T47D (cell line): ENCODE results near the gene ZNF548.
"Not testable (repeated sequence)": the region's sequence is repeated elsewhere in the genome, so short reads cannot be mapped to it uniquely, and the experiment has no call there.

ENCODE experiments used
- DNase-seq, 2 experiments: peaks; one replicate each; pipeline versions ENCODE4 v3.0.0 to v3.0.0-alpha.2; 2011 to 2012; ENCODE audit warnings: low read depth in 1 of 2, low spot score in 1 of 2
- JUND ChIP-seq: IDR thresholded peaks from 2 replicates; pipeline ENCODE4 v1.6.1; 2012; ENCODE audit warnings: low read depth
- in situ Hi-C: cut with HindIII; loops from 2 replicates; pipeline ENCODE4 v1.10.0; 2016; ENCODE audit warnings: low sequenced_read_pairs, low pct_unique_long_range_greater_than_20kb

The ZNF548 gene

DNA sequence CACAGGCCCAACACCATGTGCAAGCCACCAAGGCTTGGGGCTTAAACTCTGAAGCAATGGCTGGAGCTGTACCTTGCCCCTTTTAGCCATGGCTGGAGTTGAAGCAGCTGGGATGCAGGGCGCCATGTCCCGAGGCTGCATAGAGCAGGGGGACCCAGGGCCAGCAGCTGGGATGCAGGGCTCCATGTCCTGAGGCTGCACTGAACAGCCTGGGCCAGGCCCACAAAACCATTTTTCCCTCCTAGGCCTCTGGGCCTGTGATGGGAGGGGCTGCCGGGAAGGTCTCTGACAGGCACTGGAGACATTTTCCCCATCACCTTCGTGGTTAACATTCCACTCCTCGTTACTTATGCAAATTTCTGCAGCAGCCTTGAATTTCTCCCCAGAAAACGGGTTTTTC, 15.5 kb upstream of the ZNF548 start:
- no peak for DNase-seq
- no peak for TF ChIP-seq JUND
- in situ Hi-C loops, result no loop called here

GRCh38 chr19:57374647-57375046, 15.0 kb upstream of the ZNF548 start:
- DNase-seq, in situ Hi-C loops: not testable (repeated sequence)

DNA sequence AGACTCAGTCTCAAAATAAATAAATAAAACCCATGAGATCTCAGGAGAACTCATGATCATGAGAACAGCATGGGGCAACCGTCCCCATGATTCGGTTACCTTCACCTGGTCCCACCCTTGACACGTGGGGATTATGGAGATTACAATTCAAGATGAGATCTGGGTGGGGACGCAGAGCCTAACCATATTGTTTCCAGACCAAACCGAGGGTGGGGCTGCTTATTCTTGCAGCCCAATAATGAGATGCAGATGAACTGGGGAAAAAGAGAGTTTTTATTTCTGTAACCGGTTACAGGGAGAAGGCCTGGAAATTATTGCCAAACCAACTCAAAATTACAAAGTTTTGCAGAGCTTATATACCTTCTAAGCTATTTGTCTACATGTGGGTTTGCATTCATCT, 13.5 kb upstream of the ZNF548 start:
- no peak for DNase-seq
- no peak for TF ChIP-seq JUND
- in situ Hi-C loops, result no loop called here

- no peak for TF ChIP-seq JUND
- DNase-seq, result no peak
- in situ Hi-C loops, result no loop called here
These were observed 12.0 kb upstream of the ZNF548 start for GRCh38 chr19:57377498-57378146.

DNA sequence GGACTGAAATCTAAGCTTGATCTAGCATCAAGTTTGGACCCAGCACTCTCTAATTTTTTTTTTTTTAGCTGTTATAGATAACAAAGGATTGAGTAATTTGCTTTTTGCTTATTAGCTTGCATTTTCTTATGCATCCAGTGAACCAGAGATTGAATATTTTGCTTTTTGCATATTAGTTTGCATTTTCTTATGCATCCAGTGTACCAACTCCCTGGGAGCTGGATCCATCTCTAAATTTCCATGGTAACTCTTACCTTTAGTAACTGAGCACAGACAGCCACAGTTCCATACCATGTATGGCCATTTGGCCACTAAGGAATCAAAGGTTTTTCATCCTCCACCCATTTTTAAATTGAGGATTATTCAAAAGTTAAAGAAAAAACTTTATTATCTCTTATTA, 8.7 kb upstream of the ZNF548 start:
- in situ Hi-C loops, result no loop called here
- no peak for DNase-seq
- no peak for TF ChIP-seq JUND

- in situ Hi-C loops, result no loop called here
- no peak for DNase-seq
- no peak for TF ChIP-seq JUND
These were observed 6.7 kb upstream of the ZNF548 start for GRCh38 chr19:57382806-57383488.

- no peak for DNase-seq
- no peak for TF ChIP-seq JUND
- in situ Hi-C loops, result no loop called here
These were observed 392 bp upstream of the ZNF548 start for GRCh38 chr19:57389194-57389729.

GRCh38 chr19:57395710-57396109, 6.1 kb downstream of the ZNF548 start:
- in situ Hi-C loops, result no loop called here
- DNase-seq, result peak in 1 of 2 experiments; percentile 7
- no peak for TF ChIP-seq JUND

DNA sequence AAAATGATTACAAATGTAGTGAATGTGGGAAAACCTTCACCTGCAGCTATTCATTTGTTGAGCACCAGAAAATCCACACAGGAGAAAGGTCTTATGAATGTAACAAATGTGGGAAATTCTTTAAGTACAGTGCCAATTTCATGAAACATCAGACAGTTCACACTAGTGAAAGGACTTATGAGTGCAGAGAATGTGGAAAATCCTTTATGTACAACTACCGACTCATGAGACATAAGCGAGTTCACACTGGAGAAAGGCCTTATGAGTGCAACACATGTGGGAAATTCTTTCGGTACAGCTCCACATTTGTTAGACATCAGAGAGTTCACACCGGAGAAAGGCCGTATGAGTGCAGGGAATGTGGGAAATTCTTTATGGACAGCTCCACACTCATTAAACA, 9.2 kb downstream of the ZNF548 start:
- in situ Hi-C loops, result no loop called here
- no peak for DNase-seq
- no peak for TF ChIP-seq JUND

DNA sequence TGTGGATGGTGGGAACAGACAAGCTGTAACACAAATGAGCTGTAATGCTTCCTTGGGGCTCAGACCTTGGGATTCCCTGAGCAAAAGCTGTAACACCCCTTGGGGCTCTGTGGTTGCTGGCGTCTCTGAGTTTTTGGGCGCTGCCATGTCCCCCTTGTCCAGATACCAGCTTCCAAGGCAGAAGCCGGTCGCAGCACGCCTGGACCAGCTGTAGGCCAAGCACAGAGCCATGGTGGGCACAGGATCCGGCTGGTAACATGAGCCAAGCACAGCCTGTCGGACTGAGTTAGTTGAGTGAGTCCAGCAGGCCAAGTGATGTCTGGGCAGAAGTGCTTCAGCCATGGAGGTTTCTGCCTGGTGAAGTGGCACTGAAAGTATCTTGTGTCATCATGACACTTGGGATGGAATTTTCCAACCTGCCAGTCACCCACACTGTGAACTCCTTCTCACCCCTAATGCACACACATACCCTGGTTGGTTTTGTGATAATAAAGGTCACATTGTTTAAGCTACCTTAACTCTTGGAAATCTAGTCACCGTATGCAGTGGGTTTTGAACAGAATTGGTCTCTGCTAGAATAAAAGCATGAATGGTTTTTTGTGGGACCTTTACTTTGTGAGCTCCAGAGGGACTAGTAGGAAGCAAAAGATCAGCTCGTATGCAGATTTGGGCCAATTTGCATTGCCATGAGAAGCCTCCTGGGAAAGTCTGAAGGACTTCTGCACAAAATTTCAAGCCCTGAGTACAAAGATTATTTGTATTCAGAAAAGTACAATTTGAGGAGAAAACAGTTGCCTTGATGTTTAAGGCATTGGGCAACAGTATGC, 14.3 kb downstream of the ZNF548 start:
- TF ChIP-seq JUND, result no peak
- in situ Hi-C loops, result no loop called here
- DNase-seq, result no peak

GRCh38 chr19:57406516-57407123, 17.0 kb downstream of the ZNF548 start:
- in situ Hi-C loops, result no loop called here
- peak; percentile 76 to 77 for DNase-seq
- TF ChIP-seq JUND, result no peak

- peak; percentile 82 to 92 for DNase-seq
- TF ChIP-seq JUND, result no peak
- in situ Hi-C loops, result no loop called here
These were observed 21.4 kb downstream of the ZNF548 start, which contains the start of gene ZNF17 for GRCh38 chr19:57410877-57411671. Gene ZNF17, plus strand, starts transcription at chr19:57411161. Its CDS starts 2,455 bp downstream, at chr19:57413616.
